NOMO-1 treated with DMSO at 0.1 percent for 48 hours (cell line): Measurements from ENCODE around the gene OR2V1.
"Not testable (repeated sequence)": the region's sequence is repeated elsewhere in the genome, so short reads cannot be mapped to it uniquely, and the experiment has no call there.

ENCODE experiments used
- DNase-seq: peaks from one replicate; lab custom pipeline; 2025; ENCODE audit not compliant: unreplicated experiment; lab: John Stamatoyannopoulos, UW

The OR2V1 gene

GRCh38 chr5:181105391-181106025, 25.5 kb downstream of the OR2V1 start:
- DNase-seq = peak; percentile 41

GRCh38 chr5:181104606-181105390, 26.2 kb downstream of the OR2V1 start:
- not testable (repeated sequence) for DNase-seq

DNA sequence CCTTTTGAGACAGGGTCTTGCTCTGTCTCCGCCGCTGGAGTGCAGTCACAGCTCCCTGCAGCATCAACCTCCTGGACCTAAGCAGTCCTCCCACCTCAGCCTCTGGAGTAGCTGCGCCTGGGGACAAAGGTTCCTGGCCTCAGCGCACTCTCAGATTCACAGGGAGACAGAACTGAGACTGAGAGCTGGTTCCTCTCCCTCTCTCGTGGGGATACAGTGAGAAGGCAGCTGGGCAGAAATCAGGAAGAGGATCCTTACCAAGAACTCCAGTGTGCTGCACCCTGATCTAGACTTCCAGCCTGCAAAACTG, 26.8 kb downstream of the OR2V1 start:
- DNase-seq = not testable (repeated sequence)

DNA sequence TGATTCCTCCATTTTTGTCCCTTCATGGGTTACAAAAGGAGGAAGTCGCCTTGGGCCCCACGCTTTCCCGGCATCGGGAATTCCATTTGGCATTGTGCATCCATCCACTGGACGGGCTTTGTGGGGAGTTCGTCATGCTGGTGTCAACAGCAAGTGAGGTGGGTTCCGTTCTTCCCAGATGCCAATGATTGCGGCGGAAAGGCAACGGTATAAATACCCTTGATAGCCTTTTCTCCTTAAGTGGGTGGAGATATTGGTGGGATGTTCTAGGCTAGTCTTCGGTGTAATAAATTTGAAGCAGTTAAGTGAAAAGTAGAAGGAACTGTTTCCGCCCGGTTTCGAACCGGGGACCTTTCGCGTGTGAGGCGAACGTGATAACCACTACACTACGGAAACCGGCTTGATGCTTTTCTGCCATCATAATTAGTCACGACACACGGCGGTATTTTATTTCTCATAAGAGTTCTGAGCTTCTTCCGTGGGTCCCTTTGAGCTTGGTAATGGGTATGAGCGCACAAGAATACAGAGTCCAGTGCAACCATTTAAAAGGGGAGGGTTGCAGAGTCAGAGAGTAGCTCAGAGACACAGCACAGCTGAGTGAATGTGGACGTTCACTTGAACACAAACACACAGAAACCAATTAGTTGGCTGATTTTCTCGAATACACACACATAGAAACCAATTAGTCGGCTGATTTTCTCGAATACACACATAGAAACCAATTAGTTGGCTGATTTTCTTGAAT, 28.9 kb downstream of the OR2V1 start:
- DNase-seq = not testable (repeated sequence)

DNA sequence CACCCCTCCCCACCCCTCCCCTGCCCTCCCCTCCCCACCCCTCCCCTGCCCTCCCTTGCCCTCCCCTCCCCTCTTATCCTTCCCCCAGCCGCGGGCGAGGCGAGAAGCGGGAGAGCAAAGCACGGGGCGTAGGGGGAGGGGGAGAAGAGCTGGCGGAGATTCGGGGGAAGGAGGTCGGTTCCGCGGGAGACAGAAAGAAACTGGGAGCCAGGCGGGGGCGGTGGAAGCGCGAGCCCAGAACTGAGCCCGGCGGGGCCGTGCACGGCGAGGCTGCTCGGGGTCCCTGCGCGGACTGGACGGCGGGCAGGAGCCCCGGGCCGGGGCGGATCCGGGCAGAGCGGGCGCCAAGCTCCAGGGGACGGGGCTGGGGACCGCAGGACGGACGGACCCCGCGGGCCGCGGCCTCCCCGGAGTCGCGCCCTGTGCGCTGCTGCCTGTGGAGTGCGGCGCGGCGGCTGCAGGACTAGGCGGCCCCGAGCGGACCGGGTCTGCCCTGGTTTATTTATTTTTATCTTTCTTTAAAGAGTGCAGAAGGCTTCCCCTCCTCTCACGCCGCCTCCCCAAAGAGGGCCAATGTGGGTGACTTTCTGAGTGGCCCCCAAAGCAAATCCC, 29.8 kb downstream of the OR2V1 start:
- not testable (repeated sequence) for DNase-seq

- DNase-seq = no peak
These were observed 30.7 kb downstream of the OR2V1 start for GRCh38 chr5:181100121-181100875.

DNA sequence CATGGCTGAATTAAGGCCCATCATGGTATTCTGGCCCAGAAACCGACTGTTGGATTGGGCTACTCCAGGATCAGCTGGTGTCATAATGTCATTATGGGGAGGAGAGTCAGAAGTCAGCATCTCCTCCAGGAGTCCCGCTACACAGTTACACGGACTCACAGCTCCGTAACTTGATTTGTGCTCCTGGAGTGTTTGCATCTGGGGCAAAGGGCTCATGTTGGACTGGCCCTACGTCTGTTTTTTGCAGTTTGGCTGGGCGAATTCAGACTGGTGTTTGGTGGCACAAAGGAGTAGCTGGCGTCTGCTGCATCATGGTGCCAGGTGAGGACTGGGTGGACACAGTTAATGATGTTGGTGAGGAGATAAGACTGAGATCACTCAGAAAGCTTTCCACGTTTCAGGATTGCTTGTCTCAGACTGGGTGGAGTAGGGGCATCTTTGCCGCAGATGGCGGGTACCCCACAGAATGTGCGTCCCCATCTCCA, 31.3 kb downstream of the OR2V1 start:
- no peak for DNase-seq

DNA sequence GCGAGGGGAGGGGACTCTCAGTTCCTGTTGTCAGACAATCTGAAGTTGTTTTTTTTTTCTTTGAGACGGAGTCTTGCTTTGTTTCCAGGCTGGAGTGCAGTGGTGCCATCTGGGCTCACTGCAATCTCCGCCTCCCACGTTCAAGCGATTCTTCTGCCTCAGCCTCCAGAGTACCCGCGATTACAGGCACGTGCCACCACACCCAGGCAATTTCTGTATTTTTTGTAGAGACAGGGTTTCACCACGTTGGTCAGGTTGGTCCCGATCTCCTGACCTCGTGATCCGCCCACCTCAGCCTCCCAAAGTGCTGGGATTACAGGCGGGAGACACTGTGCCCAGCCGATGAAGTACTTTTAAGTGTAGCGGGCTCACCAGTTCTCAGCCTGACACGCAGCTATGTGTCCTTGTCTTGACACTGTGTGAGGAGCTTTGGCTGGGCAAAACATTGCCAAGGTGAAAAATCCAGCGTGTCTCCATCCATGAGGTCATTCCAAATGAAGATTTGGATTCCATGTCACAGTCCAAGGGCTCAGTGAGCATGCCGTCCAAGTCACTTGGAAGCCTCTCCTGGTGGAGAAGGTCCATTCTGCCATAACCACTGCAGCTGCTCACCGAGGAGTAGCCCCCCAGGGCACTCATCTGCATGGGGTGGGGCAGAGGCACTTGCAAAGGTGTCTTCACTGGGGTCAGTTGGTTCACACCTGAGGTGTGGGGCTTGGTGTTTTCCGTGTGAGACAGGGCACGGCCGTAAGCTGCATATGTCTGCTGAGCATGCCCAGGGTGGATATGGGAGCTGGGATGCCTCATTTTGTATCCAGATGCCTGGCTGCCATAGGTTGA, 32.0 kb downstream of the OR2V1 start:
- no peak for DNase-seq

- not testable (repeated sequence) for DNase-seq
These were observed 33.0 kb downstream of the OR2V1 start for GRCh38 chr5:181097759-181098491.

DNA sequence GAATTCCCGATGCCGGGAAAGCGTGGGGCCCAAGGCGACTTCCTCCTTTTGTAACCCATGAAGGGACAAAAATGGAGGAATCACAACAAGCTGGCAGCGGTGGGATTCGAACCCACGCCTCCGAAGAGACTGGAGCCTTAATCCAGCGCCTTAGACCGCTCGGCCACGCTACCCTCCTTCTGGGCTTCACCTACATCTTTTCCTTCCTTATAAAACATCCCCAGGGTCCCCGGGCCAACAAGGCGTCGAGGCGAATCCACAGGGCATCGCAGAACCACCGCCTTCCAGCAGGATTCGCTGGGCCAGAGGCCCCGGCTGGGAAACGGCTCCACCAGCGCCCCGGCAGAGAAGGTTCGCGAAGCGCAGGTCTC, 33.6 kb downstream of the OR2V1 start:
- DNase-seq = not testable (repeated sequence)

GRCh38 chr5:181096721-181097382, 34.1 kb downstream of the OR2V1 start:
- not testable (repeated sequence) for DNase-seq

- not testable (repeated sequence) for DNase-seq
These were observed 35.8 kb downstream of the OR2V1 start for GRCh38 chr5:181095162-181095561.

- DNase-seq = no peak
These were observed 38.5 kb downstream of the OR2V1 start for GRCh38 chr5:181092428-181092827.

- peak; percentile 9 for DNase-seq
These were observed 42.7 kb downstream of the OR2V1 start for GRCh38 chr5:181088289-181088688.

GRCh38 chr5:181087309-181087708, 43.7 kb downstream of the OR2V1 start:
- no peak for DNase-seq

GRCh38 chr5:181086884-181087205, 44.1 kb downstream of the OR2V1 start:
- no peak for DNase-seq

- no peak for DNase-seq
These were observed 44.7 kb downstream of the OR2V1 start for GRCh38 chr5:181086026-181086883.
